Subcutaneous adipose tissue (tissue), 4 donors: Measurements from ENCODE around the gene TEKT4. TPM values are rescaled to one million over a fixed set of nuclear protein-coding genes. Genes with fewer than 3 reads are reported as not detected.

Source experiments
- CTCF ChIP-seq: fragments of 450-650 bp; IDR thresholded peaks from one replicate; pipeline ENCODE4 v1.5.1; 2016; ENCODE audit warnings: low read depth, mild to moderate bottlenecking, control low read depth, antibody characterized with exemption, moderate library complexity
- small RNA-seq: library from RNA; depleted of rRNA; stranded (forward); fragments of <200 nt; gene quantifications from one replicate; pipeline ENCODE3, GENCODE V24; 2016
- total RNA-seq, 4 donors: library from RNA; depleted of rRNA; stranded (reverse); fragments of >200 nt; gene quantifications; one replicate each; pipeline ENCODE4 v1.1.0, GENCODE V29; 2016

Gene TEKT4
- total RNA-seq, 4 donors from 2014 or later, result not detected

GRCh38 chr2:94877129-94877528, 5.9 kb downstream of the TEKT4 start:
- no peak for TF ChIP-seq CTCF

GRCh38 chr2:94879314-94879981, 8.2 kb downstream of the TEKT4 start:
- TF ChIP-seq CTCF, result no peak

- no peak for TF ChIP-seq CTCF
Observed at GRCh38 chr2:94879982-94880377, 8.8 kb downstream of the TEKT4 start.

GRCh38 chr2:94880507-94880906, 9.3 kb downstream of the TEKT4 start:
- no peak for TF ChIP-seq CTCF

- TF ChIP-seq CTCF, result no peak
Observed at GRCh38 chr2:94881070-94881469, 9.8 kb downstream of the TEKT4 start.

GRCh38 chr2:94890234-94890633, 19.0 kb downstream of the TEKT4 start:
- TF ChIP-seq CTCF, result no peak

GRCh38 chr2:94923196-94923595, 52.0 kb downstream of the TEKT4 start:
- no peak for TF ChIP-seq CTCF

Small RNA genes within 50 kb of the gene (small RNA-seq; reads per million reads assigned to genes)
- gene RNU6-1320P, result not detected

Other genes starting within 250 kb of the TEKT4 start
- not detected for gene MAL, start 154.3 kb downstream of the TEKT4 start, total RNA-seq